Transverse colon (tissue), 4 donors: ENCODE measurements around the gene MBD5.

Experiments
- EP300 ChIP-seq: sonication (generic); formaldehyde crosslinking; IDR thresholded peaks from one replicate; pipeline ENCODE4 v1.6.1; 2017; ENCODE audit warnings: antibody characterized with exemption, low read depth
- POLR2AphosphoS5 ChIP-seq, 3 donors: sonication (generic); formaldehyde crosslinking; IDR thresholded peaks; one replicate each; pipeline ENCODE4 v1.6.1; 2016; ENCODE audit warnings: antibody characterized with exemption in 3 of 3
- TF ChIP-seq, protein P1 (sequence below), 5 experiments: fragments of 200-600 bp in 3 of 5; fragments of 450-650 bp in 2 of 5; sonication (generic) in 3 of 5; IDR thresholded peaks; 1 replicate in 2 of 5; 2 replicates in 3 of 5; pipeline ENCODE4 v1.5.1; 2016 to 2017; ENCODE audit warnings: antibody characterized with exemption in 5 of 5, inconsistent platforms in 3 of 5, mild to moderate bottlenecking in 2 of 5, moderate library complexity in 1 of 5

DNA sequence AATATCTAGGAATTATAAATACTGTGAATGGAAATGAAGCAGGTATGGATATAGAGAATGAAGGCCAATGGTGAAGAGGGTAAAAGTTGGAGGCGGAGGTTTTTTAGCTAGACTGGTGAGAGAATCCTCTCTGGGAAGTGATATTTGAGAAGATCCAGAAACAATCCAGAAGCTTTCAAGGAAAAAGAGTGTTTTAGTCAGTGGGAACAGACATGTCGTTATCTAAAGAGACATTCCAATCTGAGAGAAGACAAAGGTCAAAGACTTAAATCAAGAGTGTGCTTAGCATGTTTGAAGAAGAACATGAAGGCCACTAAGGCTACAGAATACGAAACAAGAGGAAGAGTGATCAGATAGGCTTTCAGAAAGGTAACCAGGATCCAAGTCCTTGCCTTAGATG lies 211.0 kb downstream of the MBD5 start:
- TF ChIP-seq EP300 (no peak), POLR2AphosphoS5 (IDR thresholded peaks at IDR 0.05) (no peak)
- TF ChIP-seq, protein P1, sequence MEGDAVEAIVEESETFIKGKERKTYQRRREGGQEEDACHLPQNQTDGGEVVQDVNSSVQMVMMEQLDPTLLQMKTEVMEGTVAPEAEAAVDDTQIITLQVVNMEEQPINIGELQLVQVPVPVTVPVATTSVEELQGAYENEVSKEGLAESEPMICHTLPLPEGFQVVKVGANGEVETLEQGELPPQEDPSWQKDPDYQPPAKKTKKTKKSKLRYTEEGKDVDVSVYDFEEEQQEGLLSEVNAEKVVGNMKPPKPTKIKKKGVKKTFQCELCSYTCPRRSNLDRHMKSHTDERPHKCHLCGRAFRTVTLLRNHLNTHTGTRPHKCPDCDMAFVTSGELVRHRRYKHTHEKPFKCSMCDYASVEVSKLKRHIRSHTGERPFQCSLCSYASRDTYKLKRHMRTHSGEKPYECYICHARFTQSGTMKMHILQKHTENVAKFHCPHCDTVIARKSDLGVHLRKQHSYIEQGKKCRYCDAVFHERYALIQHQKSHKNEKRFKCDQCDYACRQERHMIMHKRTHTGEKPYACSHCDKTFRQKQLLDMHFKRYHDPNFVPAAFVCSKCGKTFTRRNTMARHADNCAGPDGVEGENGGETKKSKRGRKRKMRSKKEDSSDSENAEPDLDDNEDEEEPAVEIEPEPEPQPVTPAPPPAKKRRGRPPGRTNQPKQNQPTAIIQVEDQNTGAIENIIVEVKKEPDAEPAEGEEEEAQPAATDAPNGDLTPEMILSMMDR (IDR thresholded peaks at IDR 0.05), result no peak
